ENCODE data around the gene TOR1AIP1.

- TF ChIP-seq, protein P1, sequence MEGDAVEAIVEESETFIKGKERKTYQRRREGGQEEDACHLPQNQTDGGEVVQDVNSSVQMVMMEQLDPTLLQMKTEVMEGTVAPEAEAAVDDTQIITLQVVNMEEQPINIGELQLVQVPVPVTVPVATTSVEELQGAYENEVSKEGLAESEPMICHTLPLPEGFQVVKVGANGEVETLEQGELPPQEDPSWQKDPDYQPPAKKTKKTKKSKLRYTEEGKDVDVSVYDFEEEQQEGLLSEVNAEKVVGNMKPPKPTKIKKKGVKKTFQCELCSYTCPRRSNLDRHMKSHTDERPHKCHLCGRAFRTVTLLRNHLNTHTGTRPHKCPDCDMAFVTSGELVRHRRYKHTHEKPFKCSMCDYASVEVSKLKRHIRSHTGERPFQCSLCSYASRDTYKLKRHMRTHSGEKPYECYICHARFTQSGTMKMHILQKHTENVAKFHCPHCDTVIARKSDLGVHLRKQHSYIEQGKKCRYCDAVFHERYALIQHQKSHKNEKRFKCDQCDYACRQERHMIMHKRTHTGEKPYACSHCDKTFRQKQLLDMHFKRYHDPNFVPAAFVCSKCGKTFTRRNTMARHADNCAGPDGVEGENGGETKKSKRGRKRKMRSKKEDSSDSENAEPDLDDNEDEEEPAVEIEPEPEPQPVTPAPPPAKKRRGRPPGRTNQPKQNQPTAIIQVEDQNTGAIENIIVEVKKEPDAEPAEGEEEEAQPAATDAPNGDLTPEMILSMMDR (IDR thresholded peaks at IDR 0.05; ENCODE audit: borderline replicate concordance, extremely low read depth, low read length, poor library complexity, severe bottlenecking), result no peak
- no peak for TF ChIP-seq EZH2 (IDR thresholded peaks at IDR 0.05; ENCODE audit: borderline replicate concordance, low read depth, low read length, severe bottlenecking)
Observed at GRCh38 chr1:179917601-179918429, 35.7 kb downstream of the TOR1AIP1 start.

All from DND-41 (cell line).